ENCODE data around the gene ZNF500.

ZNF500 gene

DNA sequence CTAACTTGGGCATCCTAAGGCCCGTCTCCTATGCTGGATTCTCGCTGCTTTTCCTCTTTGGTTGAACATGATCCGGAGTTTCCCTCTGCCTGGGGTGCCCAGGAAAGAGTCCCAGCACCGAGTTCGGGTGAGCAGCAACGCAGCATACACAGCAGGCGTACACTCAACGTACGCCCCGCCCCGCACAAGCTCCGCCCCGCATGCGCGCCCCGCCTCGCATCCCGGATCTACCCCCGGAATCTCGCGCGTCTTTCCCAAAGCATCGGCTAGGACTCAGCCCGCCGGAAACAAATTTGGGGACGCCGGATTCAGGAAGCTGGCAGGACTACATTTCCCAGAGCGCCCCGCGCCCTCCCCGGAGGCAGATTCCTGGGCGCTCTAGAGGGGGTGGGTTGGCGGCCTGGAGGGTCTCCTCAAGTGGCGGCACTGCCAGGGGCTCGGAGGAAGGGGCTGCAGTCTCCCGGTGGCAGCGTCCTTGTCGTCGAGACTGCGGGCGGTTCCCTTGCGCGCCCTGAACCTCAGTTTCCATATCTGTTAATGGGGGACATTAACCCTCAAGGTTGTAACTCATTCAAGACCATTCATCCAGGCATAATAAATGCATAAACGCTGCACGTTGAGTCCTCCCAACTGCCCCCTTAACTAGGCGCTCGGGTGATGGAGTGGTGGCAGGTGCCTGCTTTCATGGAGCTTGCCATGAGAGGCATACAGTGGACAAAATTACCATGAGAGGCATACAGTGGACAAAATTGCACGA is 1.8 kb upstream of the ZNF500 start:
- H3K9me3 Mint-ChIP-seq, result no peaks in the 10 kb centered on the region
- H3K4me3 Mint-ChIP-seq, result peak overlapping the region; percentile 86
- peaks cover 3% of the 10 kb centered on the region for H3K36me3 Mint-ChIP-seq (ENCODE audit: low read depth)
- H3K27ac Mint-ChIP-seq, result peak overlapping the region; percentile 91
- H3K27me3 Mint-ChIP-seq, result no peaks in the 10 kb centered on the region
- peaks cover 34% of the 10 kb centered on the region for H3K4me1 Mint-ChIP-seq (ENCODE audit: low read depth)

GRCh38 chr16:4767872-4768548 is 1.0 kb upstream of the ZNF500 start:
- H3K27me3 Mint-ChIP-seq, result no peaks in the 10 kb centered on the region

DNA sequence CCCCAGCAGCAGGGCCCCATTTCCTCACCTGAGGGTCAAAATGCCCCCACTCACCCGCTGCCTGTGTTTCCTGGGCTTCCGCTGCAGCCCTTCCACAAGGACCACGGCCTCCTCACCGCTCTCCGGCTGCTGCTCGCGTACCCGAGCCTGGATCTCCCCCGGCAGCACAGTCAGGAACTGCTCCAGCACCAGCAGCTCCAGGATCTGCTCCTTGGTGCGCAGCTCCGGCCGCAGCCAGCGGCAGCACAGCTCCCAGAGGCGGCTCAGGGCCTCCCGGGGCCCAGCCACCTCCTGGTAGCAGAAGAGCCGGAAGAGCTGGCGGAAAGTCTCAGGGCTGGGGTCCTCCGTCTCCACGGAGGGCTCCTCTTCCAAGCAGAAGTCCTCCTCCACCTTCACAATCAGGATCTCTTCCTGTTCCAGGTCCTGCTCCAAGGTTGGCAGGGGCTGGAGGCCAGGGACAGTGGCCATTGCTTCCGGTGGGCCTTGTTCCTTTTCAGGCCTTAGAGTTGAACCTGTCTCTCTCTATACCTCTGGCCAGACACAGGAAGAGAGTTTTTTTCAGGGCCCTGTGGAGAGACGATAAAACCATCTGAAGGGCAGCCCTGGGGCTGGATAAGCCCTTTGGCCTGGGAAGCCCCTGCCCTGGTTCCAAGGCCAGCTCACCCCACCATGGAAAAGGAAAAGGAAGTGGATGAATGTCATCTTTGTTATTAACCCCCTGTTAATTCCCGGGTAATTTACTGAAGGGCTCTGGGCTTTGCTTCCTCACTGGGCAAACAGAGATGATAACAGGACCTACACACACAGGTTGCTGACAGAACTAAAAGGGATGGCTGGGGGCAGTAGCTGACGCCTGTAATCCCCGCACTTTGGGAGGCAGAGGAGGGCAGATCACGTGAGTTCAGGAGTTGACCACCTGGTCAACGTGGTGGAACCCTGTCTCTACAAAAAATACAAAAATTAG is 1.2 kb downstream of the ZNF500 start:
- Mint-ChIP-seq H3K4me1 (ENCODE audit: low read depth) (peaks cover 34% of the 10 kb centered on the region), H3K9me3 (no peaks in the 10 kb centered on the region), H3K27ac (peak overlapping the region; percentile 85), H3K27me3 (no peaks in the 10 kb centered on the region), H3K4me3 (peak overlapping the region; percentile 85), H3K36me3 (ENCODE audit: low read depth) (peaks cover 15% of the 10 kb centered on the region)

More at GRCh38 chr16:4767872-4768548, 1.0 kb upstream of the ZNF500 start:
- H3K4me3 Mint-ChIP-seq, result peak overlapping the region; percentile 86
- peaks cover 34% of the 10 kb centered on the region for H3K4me1 Mint-ChIP-seq (ENCODE audit: low read depth)
- peak overlapping the region; percentile 91 for H3K27ac Mint-ChIP-seq
- peaks cover 4% of the 10 kb centered on the region for H3K36me3 Mint-ChIP-seq (ENCODE audit: low read depth)
- no peaks in the 10 kb centered on the region for H3K9me3 Mint-ChIP-seq

- H3K4me3 Mint-ChIP-seq, result no peak overlapping the region
- no peaks in the 10 kb centered on the region for H3K27me3 Mint-ChIP-seq
- peaks cover 30% of the 10 kb centered on the region for H3K36me3 Mint-ChIP-seq (ENCODE audit: low read depth)
- no peak overlapping the region for H3K27ac Mint-ChIP-seq
- peaks cover 30% of the 10 kb centered on the region for H3K4me1 Mint-ChIP-seq (ENCODE audit: low read depth)
- no peaks in the 10 kb centered on the region for H3K9me3 Mint-ChIP-seq
Measured at GRCh38 chr16:4763791-4764190, 3.2 kb downstream of the ZNF500 start.

DNA sequence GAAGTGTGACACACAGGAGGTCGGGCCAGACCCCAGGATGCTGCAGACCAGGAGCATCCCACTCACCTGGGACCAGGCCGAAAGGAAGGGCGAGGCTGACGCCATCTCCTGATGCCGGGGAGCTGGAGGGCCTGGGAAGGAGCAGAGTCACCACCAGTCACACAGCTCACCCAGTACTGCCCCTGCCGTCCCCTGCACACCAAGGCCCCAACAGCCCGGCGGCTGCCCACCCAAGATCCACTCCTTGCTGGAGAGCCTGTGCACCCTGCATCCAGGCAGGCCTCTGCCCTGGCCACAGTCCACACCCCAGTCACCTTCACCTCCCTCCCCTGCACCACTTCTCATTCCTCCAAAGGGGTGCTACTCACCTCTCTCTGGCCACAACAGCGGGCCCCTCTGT is 4.8 kb downstream of the ZNF500 start:
- H3K36me3 Mint-ChIP-seq (ENCODE audit: low read depth), result peaks cover 39% of the 10 kb centered on the region
- H3K27me3 Mint-ChIP-seq, result no peaks in the 10 kb centered on the region
- H3K4me3 Mint-ChIP-seq, result no peak overlapping the region
- H3K9me3 Mint-ChIP-seq, result no peaks in the 10 kb centered on the region
- no peak overlapping the region for H3K27ac Mint-ChIP-seq
- H3K4me1 Mint-ChIP-seq (ENCODE audit: low read depth), result peaks cover 16% of the 10 kb centered on the region

- no peak overlapping the region for H3K27ac Mint-ChIP-seq
- no peaks in the 10 kb centered on the region for H3K27me3 Mint-ChIP-seq
- H3K4me3 Mint-ChIP-seq, result no peak overlapping the region
- peaks cover 52% of the 10 kb centered on the region for H3K36me3 Mint-ChIP-seq (ENCODE audit: low read depth)
- H3K9me3 Mint-ChIP-seq, result no peaks in the 10 kb centered on the region
- H3K4me1 Mint-ChIP-seq (ENCODE audit: low read depth), result peaks cover 5% of the 10 kb centered on the region
Measured at GRCh38 chr16:4760221-4760910, 6.6 kb downstream of the ZNF500 start.

DNA sequence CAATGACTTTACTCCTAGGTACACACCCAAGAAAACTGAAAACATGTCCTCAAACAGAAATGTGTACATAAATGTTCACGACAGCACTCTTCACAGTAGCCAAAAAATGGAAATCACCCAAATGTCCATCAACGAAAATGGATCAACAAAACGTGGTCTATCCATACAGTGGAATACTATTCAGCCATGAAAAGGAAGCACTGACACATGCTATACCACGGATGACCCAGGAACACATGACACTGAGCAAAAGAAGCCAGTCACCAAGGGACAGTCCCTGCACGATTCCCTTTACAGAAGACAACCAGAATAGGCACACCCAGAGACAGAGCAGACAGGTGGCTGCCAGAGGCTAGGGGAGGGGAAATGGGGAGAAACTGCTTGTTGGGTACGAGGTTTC is 11.3 kb downstream of the ZNF500 start:
- Mint-ChIP-seq H3K4me3 (no peak overlapping the region), H3K9me3 (no peaks in the 10 kb centered on the region), H3K36me3 (ENCODE audit: low read depth) (peaks cover 47% of the 10 kb centered on the region), H3K27me3 (no peaks in the 10 kb centered on the region), H3K27ac (no peak overlapping the region), H3K4me1 (ENCODE audit: low read depth) (no peaks in the 10 kb centered on the region)

DNA sequence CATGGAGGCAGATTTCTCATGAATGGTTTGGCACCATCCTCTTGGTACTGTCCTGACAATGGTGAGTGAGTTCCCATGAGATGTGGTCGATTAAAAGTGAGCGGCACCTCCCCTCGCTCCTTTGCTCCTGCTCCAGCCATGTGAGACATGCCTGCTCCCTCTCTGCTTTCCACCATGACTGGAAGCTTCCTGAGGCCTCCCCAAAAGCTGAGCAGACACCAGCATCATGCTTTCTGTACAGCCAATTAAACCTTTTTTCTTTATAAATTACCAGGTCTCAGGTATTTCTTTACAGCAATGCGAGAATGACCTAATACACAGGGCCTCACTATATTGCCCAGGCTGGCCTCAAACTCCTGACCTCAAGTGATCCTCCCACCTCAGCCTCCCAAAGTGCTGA is 12.1 kb downstream of the ZNF500 start:
- Mint-ChIP-seq H3K36me3 (ENCODE audit: low read depth) (peaks cover 42% of the 10 kb centered on the region), H3K27me3 (no peaks in the 10 kb centered on the region), H3K9me3 (no peaks in the 10 kb centered on the region), H3K4me3 (no peak overlapping the region), H3K27ac (no peak overlapping the region), H3K4me1 (ENCODE audit: low read depth) (no peaks in the 10 kb centered on the region)

DNA sequence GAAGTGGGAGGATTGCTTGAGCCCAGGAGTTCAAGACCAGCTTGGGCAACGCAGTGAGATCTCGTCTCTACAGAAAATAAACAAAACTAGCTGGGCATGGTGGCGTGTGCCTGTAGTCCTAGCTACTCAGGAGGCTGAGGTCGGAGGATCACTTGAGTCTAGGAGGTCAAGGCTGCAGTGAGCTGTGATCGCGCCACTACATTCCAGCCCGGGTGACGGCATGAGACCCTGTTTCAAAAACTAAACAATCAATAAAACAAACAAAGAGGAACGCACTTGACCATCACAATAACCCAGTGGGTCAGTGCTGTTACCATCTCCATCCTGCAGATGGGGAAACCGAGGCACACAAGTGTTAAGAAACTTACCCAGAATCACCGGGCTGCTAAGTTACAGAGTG is 13.7 kb downstream of the ZNF500 start:
- Mint-ChIP-seq H3K27ac (no peak overlapping the region), H3K27me3 (no peaks in the 10 kb centered on the region), H3K4me1 (ENCODE audit: low read depth) (peaks cover 5% of the 10 kb centered on the region), H3K4me3 (no peak overlapping the region), H3K9me3 (no peaks in the 10 kb centered on the region), H3K36me3 (ENCODE audit: low read depth) (peaks cover 27% of the 10 kb centered on the region)

DNA sequence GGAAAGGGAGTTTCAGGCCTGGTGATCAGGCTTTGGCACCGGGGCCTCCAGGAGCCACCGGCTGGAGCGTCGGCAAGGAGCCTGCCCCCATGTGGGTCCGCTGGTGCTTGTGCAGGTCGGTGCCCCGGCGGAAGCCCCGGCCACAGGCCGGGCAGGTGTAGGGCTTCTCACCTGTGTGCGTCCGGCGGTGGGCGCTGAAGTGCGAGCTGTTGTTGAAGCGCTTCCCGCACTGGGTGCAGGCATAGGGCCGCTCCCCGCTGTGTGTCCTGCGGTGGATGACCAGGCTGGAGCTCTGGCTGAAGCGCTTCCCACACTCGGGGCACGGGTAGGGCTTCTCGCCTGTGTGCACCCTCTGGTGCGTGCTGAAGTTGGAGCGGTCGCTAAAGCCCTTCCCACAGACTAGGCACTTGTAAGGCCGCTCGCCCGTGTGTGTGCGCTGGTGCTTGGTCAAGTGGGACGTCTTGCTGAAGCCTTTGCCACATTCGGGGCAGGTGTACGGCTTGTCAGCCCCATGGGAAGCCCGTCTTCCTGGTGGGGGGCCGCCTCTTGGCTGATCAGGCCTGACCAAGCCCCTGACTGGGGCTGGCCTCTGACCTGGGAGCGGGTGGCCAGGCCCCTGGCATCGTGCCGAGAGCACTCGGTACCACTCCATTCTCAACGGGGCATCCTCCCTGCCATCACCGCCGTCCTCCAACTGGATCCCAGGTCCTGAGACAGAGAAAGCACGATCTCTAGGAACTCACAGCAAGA is 14.4 kb downstream of the ZNF500 start:
- H3K9me3 Mint-ChIP-seq, result no peaks in the 10 kb centered on the region

GRCh38 chr16:4750896-4751295 is 16.1 kb downstream of the ZNF500 start:
- Mint-ChIP-seq H3K27ac (no peak overlapping the region), H3K27me3 (no peaks in the 10 kb centered on the region), H3K4me1 (ENCODE audit: low read depth) (peaks cover 16% of the 10 kb centered on the region)

More for the DNA sequence above, 14.4 kb downstream of the ZNF500 start:
- H3K4me3 Mint-ChIP-seq, result no peak overlapping the region
- H3K27me3 Mint-ChIP-seq, result no peaks in the 10 kb centered on the region
- H3K36me3 Mint-ChIP-seq (ENCODE audit: low read depth), result peaks cover 24% of the 10 kb centered on the region
- H3K4me1 Mint-ChIP-seq (ENCODE audit: low read depth), result peaks cover 12% of the 10 kb centered on the region
- no peak overlapping the region for H3K27ac Mint-ChIP-seq

GRCh38 chr16:4749700-4750257 is 17.2 kb downstream of the ZNF500 start:
- H3K27ac Mint-ChIP-seq, result no peak overlapping the region
- no peaks in the 10 kb centered on the region for H3K9me3 Mint-ChIP-seq
- no peaks in the 10 kb centered on the region for H3K27me3 Mint-ChIP-seq
- H3K36me3 Mint-ChIP-seq (ENCODE audit: low read depth), result peaks cover 8% of the 10 kb centered on the region
- peaks cover 16% of the 10 kb centered on the region for H3K4me1 Mint-ChIP-seq (ENCODE audit: low read depth)
- H3K4me3 Mint-ChIP-seq, result no peak overlapping the region

More at GRCh38 chr16:4750896-4751295, 16.1 kb downstream of the ZNF500 start:
- Mint-ChIP-seq H3K9me3 (no peaks in the 10 kb centered on the region), H3K4me3 (no peak overlapping the region), H3K36me3 (ENCODE audit: low read depth) (peaks cover 16% of the 10 kb centered on the region)

DNA sequence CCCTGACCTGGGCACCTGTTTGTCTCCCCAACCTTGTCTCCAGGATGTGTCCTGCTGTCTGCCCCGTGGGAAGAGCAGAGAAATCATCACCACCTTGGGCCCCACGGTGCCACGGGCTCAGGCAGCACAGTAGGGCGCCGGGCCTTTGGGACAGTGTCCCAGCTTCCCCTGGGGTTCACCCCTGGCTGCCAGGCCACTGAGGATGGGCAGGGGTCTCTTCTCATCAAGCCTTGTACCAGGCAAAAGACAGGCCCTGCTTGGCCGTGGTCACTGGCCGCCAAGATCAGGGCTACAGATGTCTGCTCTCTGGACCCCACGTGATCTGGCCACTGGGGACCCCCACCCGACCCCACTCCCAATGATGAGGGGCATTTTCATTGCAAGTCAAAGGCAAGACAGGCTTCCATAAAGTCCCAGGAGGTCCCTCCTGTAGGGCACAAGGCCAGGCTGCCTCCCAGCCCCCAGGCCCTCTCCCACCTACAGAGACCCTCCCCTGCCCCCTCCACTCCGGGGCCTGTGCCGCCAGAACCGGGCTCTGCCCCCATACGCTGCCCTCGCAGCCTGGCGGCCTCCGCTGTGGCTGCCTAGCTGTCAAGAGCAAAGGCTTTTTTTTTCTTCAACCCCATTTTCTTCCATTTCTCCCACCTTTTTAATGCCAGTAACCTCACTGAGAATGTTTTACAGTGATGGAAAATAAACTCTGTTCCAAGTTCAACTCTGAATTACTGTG is 18.1 kb downstream of the ZNF500 start:
- Mint-ChIP-seq H3K36me3 (ENCODE audit: low read depth) (peaks cover 6% of the 10 kb centered on the region), H3K4me3 (no peak overlapping the region), H3K27me3 (no peaks in the 10 kb centered on the region), H3K27ac (no peak overlapping the region), H3K9me3 (no peaks in the 10 kb centered on the region), H3K4me1 (ENCODE audit: low read depth) (peaks cover 16% of the 10 kb centered on the region)
